ENCODE measurements around the gene KCNF1.

DNA sequence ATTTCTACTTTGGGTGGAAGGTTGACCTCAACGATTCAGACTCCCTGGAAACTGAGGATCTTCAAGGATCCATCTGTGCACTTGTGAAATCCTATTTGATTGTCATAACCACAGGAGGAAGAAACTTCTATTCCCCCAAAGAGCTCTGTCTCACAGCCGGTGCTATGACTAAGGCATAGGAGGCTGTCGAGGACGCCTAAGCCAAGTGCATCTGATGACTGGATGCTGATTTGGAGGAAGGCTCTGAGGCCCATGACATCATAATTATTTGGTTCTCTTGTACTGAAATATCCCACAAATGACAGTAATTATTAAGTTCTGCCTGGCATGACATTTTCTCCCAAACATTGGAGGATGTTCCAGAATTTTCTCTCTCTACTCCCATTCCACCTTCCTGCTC is 13.8 kb upstream of the KCNF1 start:
- TF ChIP-seq, protein P1, sequence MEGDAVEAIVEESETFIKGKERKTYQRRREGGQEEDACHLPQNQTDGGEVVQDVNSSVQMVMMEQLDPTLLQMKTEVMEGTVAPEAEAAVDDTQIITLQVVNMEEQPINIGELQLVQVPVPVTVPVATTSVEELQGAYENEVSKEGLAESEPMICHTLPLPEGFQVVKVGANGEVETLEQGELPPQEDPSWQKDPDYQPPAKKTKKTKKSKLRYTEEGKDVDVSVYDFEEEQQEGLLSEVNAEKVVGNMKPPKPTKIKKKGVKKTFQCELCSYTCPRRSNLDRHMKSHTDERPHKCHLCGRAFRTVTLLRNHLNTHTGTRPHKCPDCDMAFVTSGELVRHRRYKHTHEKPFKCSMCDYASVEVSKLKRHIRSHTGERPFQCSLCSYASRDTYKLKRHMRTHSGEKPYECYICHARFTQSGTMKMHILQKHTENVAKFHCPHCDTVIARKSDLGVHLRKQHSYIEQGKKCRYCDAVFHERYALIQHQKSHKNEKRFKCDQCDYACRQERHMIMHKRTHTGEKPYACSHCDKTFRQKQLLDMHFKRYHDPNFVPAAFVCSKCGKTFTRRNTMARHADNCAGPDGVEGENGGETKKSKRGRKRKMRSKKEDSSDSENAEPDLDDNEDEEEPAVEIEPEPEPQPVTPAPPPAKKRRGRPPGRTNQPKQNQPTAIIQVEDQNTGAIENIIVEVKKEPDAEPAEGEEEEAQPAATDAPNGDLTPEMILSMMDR (IDR thresholded peaks at IDR 0.05; ENCODE audit: insufficient read depth, low read depth, low read length): no peak
- TF ChIP-seq EZH2 (IDR thresholded peaks at IDR 0.05; ENCODE audit: insufficient read depth, low read length): no peak
